RPMI7951 (cell line): ENCODE data around the gene GPR61. TPM values are rescaled to one million over a fixed set of nuclear protein-coding genes. Genes with fewer than 3 reads are reported as not detected.

Experiments used
- DNase-seq: peaks from one replicate; pipeline ENCODE4 v3.0.0-alpha.2; 2012; ENCODE audit warnings: low read depth
- total RNA-seq: library from RNA; depleted of rRNA; stranded (reverse); fragments of >200 nt; shearing (Covaris generic); gene quantifications from 2 replicates; pipeline ENCODE4 v1.2.3, GENCODE V29; 2014; rRNA removed

The GPR61 gene, protein sequence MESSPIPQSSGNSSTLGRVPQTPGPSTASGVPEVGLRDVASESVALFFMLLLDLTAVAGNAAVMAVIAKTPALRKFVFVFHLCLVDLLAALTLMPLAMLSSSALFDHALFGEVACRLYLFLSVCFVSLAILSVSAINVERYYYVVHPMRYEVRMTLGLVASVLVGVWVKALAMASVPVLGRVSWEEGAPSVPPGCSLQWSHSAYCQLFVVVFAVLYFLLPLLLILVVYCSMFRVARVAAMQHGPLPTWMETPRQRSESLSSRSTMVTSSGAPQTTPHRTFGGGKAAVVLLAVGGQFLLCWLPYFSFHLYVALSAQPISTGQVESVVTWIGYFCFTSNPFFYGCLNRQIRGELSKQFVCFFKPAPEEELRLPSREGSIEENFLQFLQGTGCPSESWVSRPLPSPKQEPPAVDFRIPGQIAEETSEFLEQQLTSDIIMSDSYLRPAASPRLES
- total RNA-seq, result under 0.01 and 0.20 TPM in 2 replicates

DNA sequence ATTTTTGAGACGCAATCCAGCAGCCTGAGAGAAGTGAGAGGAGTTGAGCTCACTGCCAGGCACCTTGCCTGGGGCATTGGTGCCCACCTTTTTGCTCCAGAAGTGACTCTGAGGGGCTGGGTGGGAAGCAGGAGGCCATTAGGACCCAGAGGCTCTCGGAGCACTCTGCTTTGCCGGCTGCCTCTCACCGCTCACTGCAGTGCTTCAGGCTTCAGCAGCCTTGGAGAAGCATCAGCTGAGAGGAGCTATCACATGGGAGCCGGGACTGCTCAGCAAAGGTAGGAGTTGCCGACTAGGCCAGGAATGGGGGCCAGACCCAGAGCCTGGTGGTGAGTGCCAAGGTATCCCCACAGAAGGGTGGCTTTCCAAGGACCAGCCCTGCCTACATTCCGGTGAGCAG lies at the start of gene GPR61:
Gene GPR61, plus strand, starts transcription at position 197 of the 400 bp plus-strand sequence. CDS start 3,151 bp downstream, outside the sequence.
- no peak for DNase-seq

DNA sequence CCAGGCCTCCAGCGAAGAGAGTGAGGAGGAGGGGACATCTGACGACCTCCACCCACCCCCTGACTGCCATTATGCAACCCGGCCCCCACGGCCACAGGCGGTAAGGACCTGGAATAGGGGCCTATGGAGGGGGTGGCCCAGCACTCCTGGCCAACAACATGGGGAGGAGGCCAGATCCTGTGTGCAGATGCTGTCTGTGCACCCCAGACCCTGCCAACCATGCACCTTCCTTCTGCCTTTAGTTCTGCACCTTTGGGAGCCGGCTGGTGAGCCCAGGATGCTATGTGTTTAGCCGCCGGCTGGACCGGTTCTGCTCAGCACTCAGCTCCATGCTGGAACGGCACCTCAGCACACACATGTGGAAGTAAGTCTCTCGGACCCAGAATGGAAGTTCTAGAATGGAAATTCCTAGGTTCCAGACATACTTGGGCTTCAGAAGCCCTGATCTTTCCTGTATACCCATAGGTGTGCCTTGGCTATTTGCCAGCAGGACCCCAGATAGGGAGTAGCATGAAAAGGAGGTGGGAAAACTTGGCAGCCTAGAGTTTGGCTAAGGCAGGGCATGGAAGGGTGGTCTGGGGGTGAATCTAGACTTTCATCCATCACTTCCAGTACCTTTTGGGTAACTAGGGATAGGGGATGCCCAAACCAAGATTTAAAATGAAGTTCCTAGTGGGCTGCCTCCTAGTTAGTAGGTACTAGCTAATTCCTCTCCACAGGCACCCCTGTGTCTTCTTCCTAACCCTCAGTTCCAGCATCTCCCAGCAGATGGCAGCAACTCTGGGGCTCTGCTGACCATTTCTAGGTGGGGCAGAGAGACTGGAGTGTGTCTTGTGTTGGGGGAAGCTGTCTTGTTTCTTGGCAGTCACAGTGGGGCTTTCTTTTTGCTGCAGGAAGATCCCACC lies 49.4 kb upstream of the GPR61 start:
- peak; percentile 62 for DNase-seq

DNA sequence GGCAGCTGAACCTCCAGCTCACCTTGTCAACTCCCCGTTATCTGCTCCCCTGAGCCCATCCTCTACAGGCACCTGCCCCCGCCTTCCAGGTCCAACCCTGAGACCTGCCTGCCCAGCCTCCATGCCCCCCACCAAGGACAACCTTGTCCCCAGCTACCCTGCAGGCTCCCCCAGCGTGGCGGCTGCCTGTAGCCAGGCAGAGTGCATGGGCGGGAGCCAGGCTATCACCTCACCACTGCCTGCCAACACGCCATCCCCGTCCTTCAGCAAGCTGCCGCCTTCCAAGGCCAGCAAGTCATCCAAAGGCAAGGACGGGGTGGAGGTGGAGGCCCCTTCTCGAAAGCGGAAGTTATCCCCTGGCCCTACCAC lies 48.8 kb upstream of the GPR61 start:
- DNase-seq, result no peak

DNA sequence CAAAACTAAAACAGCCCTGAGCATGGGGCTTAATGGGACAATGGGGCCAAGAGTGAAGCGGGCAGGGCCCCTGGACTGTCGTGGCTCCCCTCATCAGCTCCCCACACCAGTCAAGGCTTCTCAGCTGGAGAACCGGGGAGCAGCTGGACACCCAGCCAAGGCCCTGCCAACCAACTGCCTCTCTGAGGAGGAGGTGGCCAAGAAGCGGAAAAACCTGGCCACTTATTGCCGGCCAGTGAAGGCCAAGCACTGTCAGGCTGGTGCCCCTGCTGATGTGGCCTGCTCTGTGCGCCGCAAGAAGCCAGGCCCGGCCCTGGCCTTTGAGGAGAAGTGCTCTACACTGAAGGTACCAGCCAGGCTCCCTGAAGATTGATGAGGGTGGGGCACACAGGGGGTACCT lies 48.3 kb upstream of the GPR61 start:
- no peak for DNase-seq

DNA sequence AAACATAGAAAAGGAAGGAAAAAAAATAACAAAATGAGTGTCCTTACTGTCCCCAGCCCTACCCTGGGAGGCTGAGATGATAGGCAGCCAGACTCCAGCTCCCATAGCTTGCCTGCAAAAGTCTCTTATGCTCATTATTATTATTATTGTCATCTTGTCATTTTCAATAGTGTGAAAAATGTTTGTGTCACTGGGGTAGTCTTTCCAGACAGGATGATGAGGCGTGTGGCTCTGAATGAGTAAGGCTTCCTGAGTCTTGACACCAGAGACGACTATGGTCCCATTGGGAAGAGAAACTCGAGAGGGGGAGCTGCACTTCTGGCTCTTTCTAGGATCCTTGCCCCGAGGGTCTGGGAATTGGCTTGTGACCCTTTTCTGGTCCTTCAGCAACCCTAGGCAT lies 46.9 kb upstream of the GPR61 start:
- no peak for DNase-seq

DNA sequence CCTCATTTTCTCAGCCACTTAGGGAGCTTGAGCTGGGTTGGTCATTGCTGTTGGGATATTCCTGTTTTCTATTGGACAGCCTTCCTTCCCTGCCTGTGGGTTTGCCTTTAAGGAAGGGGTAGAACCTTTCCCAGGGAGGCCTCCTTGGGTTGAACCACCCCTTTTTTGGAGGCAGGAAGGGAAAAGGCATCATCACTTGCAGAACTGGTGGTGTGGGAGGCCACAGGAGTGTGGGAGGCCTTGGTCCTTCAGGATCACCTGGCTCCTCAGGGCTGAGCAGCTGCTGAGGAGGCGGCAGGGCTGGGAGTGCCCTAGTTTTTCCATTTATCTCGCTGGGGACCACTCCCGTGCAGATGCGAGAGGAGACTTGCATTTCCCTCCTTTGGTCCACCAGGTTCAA lies 46.4 kb upstream of the GPR61 start:
- peak; percentile 35 for DNase-seq

DNA sequence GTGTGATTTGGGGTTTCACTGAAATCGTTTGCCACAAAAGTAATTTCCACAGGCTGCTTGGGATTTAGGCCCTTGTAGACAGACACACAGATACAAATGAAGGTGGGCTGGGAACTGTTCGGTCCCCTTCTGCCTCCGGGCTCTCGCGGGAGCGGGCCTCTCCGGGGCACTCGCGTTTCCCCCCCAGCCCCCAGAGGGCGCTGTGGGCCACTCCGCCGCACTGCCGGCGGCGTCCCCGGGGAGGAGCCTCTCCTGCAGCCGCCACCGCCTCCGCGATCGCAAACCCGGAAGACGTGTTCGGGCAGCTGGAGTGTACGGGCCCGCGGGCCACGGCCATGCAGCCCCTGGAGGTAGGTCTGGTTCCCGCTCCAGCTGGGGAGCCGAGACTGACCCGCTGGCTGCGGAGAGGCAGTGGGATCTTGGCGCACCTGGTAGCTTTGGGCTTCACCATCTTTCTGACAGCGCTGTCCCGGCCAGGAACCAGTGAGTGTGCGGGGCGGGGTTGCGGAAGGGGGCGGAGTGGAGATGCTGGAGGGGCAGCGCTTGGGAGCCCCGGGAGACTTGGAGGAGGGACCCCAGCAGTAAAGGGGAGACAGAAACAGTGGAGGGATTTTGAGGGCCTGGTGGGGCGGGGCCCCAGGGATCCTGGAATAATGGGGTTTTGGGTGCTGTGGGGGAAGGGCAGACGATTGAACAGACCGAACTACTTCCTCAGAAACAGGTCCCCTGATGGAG lies 45.7 kb upstream of the GPR61 start, which contains the start of gene CYB561D1:
Gene CYB561D1, plus strand, starts transcription at position 290 of the 735 bp plus-strand sequence. Its CDS starts 46 bp downstream, at position 336.
- DNase-seq, result peak; percentile 81

DNA sequence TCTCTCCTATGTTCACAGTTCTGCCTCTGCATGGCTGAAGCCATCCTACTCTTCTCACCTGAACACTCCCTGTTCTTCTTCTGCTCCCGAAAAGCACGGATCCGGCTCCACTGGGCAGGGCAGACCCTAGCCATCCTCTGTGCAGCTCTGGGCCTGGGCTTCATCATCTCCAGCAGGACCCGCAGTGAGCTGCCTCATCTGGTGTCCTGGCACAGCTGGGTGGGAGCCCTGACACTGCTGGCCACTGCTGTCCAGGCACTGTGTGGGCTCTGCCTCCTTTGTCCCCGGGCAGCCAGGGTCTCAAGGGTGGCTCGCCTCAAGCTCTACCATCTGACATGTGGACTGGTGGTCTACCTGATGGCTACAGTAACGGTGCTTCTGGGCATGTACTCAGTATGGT lies 43.9 kb upstream of the GPR61 start:
- no peak for DNase-seq

DNA sequence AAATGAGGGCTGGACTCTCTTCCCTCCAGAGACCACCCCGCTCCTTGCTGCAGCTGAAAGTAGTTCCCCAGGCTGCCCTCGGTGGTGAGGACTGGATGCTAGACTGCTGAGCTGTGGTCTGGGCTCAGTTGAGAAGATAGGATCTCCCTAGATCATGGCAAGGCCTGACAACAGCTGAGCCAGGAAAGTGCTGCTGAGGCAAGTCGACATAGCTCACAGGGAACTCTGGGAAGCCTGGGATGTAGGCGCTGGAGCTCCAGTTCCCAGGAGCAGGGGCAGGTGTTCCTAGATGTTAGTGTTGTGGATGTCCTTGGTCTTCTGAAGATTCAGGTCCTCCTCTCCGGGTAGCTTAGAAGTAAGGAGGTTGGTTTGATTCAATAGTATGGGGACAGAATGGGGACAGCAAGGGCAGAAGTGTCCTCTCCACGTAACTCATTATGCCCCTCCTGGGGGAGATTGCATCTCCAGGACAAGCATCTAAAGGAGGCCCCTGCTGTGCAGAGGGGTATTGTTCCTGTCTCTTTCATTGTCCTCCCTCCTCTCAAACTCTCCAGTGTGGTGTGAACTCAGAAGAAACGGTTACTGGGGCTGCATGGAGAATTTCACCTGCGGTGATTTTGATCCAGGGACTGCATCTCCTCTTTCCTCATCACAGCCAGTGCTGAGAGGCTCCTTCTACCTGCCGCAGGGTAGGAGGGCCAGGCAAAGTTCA lies 42.1 kb upstream of the GPR61 start:
- DNase-seq, result no peak

DNA sequence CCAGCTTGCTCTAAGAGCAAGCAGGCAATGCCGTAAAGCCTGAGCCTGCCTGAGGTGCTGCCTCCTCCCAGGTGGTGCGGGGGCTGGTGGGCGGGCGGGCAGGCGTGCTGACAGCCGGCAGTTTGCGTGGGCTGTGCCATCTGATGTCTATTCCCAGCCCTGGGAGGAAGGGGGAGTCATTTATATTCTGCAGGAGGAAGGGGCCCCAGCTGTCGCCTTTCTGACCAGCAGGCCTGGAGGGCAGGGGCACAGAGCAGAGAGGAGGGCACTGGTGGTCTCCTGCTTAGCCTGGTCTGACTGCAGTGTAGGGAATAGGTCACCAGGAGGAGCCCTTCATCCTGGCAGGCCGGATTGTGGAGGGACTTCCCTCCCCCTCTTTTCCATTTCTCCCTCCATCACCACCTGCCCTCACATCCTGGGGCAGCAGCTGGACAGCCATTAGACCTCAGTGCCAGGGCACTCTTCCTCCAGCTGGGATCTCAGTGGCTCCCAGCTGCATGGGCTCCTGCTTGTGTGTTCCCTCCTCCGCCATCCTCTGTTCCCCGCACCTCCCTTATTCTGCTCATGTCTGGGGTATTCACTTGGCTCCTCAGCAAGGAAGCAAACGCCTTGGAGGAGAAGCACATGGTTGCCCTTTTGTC lies 41.4 kb upstream of the GPR61 start:
- peak; percentile 42 for DNase-seq

DNA sequence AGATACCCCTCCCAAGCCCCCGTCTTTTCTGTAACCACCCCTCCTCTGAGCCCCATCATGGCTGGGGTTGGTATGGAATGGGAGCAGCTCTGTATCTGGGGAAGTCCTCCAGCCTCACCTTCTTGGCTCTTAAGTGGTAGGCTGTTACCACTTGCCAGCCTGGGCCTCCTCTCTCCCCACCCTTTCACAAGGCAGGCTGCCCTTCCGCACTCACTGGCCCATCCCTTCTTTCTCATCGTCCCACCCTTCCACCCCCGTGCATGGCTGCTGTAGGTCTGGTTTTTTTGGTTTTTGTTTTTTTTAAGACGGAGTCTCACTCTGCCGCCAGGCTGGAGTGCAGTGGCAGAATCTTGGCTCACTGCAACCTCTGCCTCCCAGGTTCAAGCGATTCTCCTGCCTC lies 40.6 kb upstream of the GPR61 start:
- no peak for DNase-seq

DNA sequence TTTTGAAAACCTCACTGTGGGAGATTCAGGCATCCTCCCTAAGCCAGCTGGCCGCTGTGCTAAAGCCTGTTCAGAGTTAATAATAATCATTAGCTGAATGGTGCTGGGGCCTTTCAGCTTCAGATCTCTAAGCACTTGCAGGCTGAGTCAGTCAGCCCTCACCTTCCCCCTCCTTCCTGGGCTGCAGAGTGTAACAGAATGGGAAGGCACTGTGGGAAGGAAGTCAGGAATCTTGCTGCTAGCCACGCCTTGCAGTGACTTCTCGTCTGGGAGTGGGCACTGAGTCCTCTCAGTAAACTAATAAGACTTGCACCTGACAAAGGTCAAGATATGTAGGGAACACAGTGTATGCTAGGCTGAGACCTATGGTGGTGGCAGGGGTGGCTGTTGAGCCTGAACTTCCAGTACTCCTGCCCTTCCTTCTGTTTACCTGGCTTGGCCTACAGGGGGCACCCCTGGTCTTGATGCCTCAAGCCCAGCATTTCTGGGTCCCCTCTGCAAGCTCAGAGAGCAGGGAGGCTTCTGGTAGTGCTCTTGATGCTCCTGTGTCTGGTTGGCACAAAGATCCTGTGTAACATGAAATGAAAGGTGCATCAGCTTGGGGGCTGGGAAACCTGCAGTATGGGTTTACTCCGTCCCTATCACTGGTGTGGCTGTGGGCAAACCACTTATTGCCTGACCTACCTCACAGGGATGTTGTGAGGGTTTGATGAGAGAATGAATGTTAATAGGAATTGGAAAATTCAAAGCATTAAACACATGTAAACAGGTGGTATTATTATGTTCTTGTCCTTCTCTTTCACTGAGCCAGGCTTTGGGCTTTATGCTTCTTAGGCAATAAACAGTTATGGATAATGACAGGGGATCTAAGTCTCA lies 39.8 kb upstream of the GPR61 start:
- no peak for DNase-seq

DNA sequence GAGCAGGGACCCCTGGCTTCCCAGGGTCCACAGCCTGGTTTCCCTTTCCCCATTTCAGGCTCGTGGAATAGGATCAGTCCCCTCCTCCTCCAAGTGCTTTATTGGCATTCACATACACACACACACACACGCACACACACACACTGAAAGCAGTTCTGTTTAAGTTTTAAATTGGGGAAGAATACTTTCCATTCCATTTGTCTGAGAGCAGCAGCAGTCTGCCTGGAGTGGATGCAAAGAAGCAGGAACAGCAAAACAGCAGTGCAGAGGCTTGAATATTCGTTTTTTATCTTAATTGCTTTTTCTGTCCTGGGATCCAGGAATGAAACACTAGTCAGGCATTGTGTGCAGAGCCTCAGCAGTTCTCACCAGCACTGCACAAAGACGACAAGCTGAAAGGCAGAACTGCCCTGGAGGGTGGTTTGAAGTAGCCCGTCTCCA lies 38.7 kb upstream of the GPR61 start:
- no peak for DNase-seq

DNA sequence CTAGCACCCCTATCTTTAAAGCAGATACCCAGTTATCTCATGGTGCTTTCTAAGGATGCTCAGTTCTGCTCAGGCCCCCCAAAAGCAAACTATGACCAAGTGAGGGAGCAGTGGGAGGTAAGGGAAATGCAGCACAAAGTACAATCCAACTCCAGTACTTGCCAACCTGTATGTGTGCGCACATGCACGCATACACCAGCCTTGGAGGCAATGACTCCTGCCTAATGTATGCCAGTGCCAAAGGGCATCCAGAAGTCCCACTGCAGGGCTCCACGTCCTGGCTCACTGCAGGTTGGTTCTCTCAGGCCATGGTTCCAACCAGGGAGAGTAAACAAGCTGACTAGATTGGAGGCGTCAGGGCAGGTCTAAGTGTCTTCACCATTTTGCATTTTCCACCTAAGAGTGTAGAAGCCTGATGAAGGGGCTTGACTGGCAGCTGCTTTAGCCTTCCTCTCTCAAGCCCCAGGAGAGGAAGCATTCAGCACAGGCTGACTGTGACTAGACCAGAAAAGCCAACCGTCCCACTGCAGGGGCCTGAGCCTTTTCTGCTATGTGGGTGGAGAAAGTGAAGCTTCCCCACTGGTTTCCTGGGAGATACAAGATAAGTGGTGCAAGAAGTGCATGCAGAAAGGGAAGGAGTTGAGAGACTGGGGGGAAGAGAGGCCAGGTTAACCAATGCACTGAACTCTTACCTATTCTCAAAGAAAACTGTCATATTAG lies 37.9 kb upstream of the GPR61 start:
- DNase-seq, result no peak

DNA sequence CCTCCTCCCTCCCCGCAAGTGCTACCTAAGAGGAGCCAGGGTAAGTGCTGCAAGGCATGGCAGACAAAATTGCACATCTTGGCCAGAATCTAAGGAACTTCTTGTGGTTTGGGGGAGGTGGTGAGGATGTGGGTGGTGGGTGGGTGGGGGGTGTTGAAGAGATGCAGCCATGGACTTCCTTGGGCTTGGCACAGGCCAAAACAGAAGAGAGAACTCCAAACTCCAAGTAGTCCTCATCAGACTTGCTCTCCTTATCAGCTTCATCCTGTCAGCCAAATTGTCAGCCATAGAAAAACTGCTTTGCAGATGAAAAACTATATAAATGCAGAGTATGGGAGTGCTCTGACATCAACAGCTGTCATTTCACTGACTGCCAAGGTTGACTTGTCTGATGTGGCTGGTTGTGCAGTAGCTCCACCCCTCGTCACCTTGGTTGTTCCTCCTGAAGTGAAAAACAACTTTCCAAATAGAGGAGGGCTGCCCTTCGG lies 37.3 kb upstream of the GPR61 start:
- no peak for DNase-seq

DNA sequence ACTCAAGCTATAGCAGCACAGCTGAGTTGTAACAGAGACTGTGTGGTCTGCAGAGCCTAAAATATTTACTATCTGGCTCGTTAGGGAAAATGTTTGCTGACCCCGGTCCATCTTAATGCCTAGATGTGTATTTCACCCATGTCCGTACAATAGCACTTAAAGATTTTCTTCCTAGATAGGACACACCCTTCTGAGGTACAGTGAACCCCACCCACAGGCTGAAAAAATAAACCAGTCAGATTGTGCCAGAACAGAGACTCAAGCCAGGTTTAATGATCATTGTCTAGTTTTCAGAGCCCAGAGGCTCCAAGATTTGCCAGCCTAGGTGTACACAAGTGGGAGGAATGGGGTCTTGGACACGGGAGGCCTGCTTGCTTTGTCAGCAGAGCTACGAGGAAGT lies 35.7 kb upstream of the GPR61 start:
- no peak for DNase-seq

DNA sequence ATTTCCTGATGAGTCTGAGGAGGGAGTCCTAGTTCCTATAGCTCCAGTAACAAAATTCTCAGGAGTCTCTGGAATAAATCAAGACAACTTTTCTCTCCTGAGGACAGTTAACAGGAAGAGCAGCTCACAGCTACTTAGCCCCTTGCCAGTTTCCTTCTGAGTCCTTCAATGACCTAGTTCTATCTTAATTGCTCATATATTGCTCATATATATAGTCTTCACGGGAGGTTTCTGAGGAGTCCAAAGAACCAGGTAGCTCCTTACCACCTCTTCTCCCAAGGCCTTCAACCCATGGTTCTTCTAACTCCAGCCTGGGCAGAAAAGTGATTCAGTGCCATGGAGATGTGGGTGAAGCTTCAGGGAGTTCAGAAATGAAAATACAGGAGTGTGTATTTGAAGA lies 34.7 kb upstream of the GPR61 start:
- DNase-seq, result no peak

DNA sequence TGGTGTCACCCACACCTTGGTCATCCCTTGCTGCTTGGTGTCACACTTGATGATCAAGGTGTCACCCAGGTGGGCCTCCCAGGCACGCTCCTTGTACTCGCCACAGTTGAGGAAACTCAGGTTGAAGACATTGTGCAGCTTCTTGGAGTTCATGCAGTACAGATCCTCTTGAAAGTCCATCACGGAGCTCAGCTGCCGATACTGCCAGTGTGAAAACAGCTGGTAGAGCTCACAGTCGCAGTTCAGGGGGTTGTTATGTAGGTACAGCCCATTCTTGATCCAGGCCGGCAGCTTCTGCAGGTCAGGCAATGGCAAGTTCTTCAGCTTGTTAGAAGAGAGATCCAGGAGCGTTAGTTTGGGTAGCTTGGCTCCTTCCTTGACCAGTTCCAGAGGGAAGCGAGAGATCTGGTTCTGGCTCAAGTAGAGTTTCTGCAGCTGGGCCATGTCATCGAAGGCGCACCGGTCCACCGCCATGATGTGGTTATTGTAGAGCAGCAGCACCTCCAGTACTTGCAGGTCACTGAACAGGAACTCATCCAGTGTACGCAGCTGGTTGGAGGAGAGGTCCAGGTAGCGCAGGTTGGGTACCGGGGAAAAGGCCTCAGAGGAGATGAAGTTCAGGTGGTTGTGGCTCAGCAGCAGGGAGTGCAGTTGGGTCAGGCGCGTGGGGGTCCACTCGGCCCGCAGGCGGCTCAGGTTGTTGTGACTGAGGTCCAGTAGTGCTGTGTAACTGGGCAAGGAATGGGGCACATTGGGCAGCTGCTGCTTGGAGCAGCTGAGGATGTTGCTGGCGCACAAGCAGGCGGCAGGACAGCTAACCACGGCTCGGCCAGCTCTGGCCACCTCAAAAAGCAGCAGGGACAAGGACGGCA lies 31.4 kb upstream of the GPR61 start:
- DNase-seq, result no peak
